DND-41 (cell line): ENCODE data around the gene TCERG1L.

Experiments
- ATAC-seq: fragments of 200-7000 bp; cut with Tn5 transposase; 3 replicates; pipeline ENCODE4 v1.9.1; 2021; ENCODE audit warnings: low read depth; ENCODE audit not compliant: insufficient read depth
- DNase-seq: peaks from one replicate; pipeline ENCODE4 v3.0.0-alpha.2; 2020
- H2AFZ ChIP-seq: 2 replicates; pipeline ENCODE4 v1.6.0; 2012; ENCODE audit warnings: low read depth, low read length
- H3K27ac ChIP-seq: 2 replicates; pipeline ENCODE4 v1.5.1; 2012; ENCODE audit warnings: low read length, inconsistent platforms
- H3K27me3 ChIP-seq: fragments of 200-600 bp; sonication (generic); 2 replicates; pipeline ENCODE4 v1.6.0; 2012; ENCODE audit warnings: low read length, mild to moderate bottlenecking, inconsistent platforms; ENCODE audit not compliant: insufficient read depth, poor library complexity
- H3K36me3 ChIP-seq: 2 replicates; pipeline ENCODE4 v1.5.1; 2012; ENCODE audit warnings: low read length, inconsistent platforms; ENCODE audit not compliant: insufficient read depth
- H3K4me1 ChIP-seq: 2 replicates; pipeline ENCODE4 v1.5.1; 2012; ENCODE audit warnings: mild to moderate bottlenecking, low read length; ENCODE audit not compliant: insufficient read depth
- H3K4me2 ChIP-seq: 2 replicates; pipeline ENCODE4 v1.6.0; 2012; ENCODE audit warnings: mild to moderate bottlenecking, moderate library complexity, low read length, inconsistent platforms; ENCODE audit not compliant: insufficient read depth
- H3K4me3 ChIP-seq, 2 experiments: fragments of 200-600 bp in 1 of 2; shearing (Covaris generic) in 1 of 2; 2 replicates each; pipeline ENCODE4 v1.5.1; 2012 to 2016; ENCODE audit warnings: inconsistent platforms in 2 of 2, low read length in 2 of 2, mild to moderate bottlenecking in 2 of 2, low read depth in 1 of 2, moderate library complexity in 1 of 2
- H3K79me2 ChIP-seq: 2 replicates; pipeline ENCODE4 v1.6.0; 2012; ENCODE audit warnings: low read length, inconsistent platforms; ENCODE audit not compliant: insufficient read depth
- H3K9ac ChIP-seq: 2 replicates; pipeline ENCODE4 v1.6.0; 2012; ENCODE audit warnings: low read depth, mild to moderate bottlenecking, inconsistent platforms, low read length, moderate library complexity
- H3K9me3 ChIP-seq: 2 replicates; pipeline ENCODE4 v1.5.1; 2012; ENCODE audit warnings: low read length, moderate library complexity, mild to moderate bottlenecking, inconsistent platforms; ENCODE audit not compliant: insufficient read depth, severe bottlenecking
- H4K20me1 ChIP-seq: 2 replicates; pipeline ENCODE4 v1.6.0; 2012; ENCODE audit warnings: low read length; ENCODE audit not compliant: insufficient read depth
- CTCF ChIP-seq: IDR thresholded peaks from 2 replicates; pipeline ENCODE4 v1.5.1; 2012; ENCODE audit warnings: borderline replicate concordance, low read length, moderate library complexity, mild to moderate bottlenecking; ENCODE audit not compliant: poor library complexity, severe bottlenecking; ENCODE audit errors: extremely low read depth
- EZH2 ChIP-seq: IDR thresholded peaks from 3 replicates; pipeline ENCODE4 v1.6.1; 2012; ENCODE audit warnings: borderline replicate concordance, low read depth, mild to moderate bottlenecking, moderate library complexity, low read length, inconsistent platforms; ENCODE audit not compliant: severe bottlenecking

The TCERG1L gene

GRCh38 chr10:131113165-131113564 is 198.4 kb downstream of the TCERG1L start:
- Histone ChIP-seq H2AFZ (no peak overlapping the region), H3K4me3 (no peak overlapping the region), H3K36me3 (no peaks in the 10 kb centered on the region), H3K27ac (no peak overlapping the region), H3K4me2 (no peak overlapping the region), H3K4me1 (no peaks in the 10 kb centered on the region), H3K9me3 (no peaks in the 10 kb centered on the region), H3K9ac (no peak overlapping the region), H3K27me3 (no peaks in the 10 kb centered on the region), H3K79me2 (no peaks in the 10 kb centered on the region), H4K20me1 (no peaks in the 10 kb centered on the region)
- ATAC-seq (no peak), DNase-seq (no peak)
- TF ChIP-seq CTCF: no peak
- TF ChIP-seq EZH2: no peak

GRCh38 chr10:131112691-131113090 is 198.8 kb downstream of the TCERG1L start:
- Histone ChIP-seq H3K4me2 (no peak overlapping the region), H3K9me3 (no peaks in the 10 kb centered on the region)
- ATAC-seq: no peak

GRCh38 chr10:131111471-131112080 is 199.9 kb downstream of the TCERG1L start:
- Histone ChIP-seq H4K20me1 (no peaks in the 10 kb centered on the region), H3K9me3 (no peaks in the 10 kb centered on the region), H3K4me2 (no peak overlapping the region), H3K4me3 (no peak overlapping the region), H2AFZ (no peak overlapping the region), H3K79me2 (no peaks in the 10 kb centered on the region), H3K36me3 (no peaks in the 10 kb centered on the region), H3K27me3 (no peaks in the 10 kb centered on the region), H3K4me1 (no peaks in the 10 kb centered on the region), H3K9ac (no peak overlapping the region), H3K27ac (no peak overlapping the region)
- ATAC-seq (no peak), DNase-seq (no peak)
- no peak for TF ChIP-seq CTCF
- no peak for TF ChIP-seq EZH2

More at GRCh38 chr10:131112691-131113090, 198.8 kb downstream of the TCERG1L start:
- TF ChIP-seq CTCF (no peak), EZH2 (no peak)
- Histone ChIP-seq H3K27ac (no peak overlapping the region), H3K27me3 (no peaks in the 10 kb centered on the region), H4K20me1 (no peaks in the 10 kb centered on the region), H3K4me1 (no peaks in the 10 kb centered on the region), H3K4me3 (no peak overlapping the region), H3K9ac (no peak overlapping the region), H2AFZ (no peak overlapping the region), H3K79me2 (no peaks in the 10 kb centered on the region), H3K36me3 (no peaks in the 10 kb centered on the region)
- DNase-seq: no peak

DNA sequence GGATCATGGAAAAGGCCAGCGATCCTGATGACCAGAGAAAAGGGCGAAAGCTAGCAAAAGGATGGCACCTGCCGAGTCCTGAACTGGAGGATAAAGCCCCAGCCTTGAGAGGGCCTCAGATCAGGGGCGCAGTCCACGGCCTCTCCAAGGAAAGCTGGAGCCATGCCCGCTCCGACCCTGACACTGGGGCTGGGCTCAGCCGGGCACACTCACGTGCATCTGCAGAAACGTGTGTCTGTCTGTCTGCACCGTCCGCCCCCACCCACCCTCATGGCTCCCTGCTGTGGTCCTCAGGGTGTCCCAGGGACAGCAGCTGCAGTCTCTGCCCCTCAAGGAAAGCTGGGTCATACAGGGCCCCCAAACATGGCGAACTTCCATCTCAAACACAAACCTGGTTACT is 200.5 kb downstream of the TCERG1L start:
- Histone ChIP-seq H3K36me3 (no peaks in the 10 kb centered on the region), H3K27me3 (no peaks in the 10 kb centered on the region), H2AFZ (no peak overlapping the region), H3K4me3 (no peak overlapping the region), H4K20me1 (no peaks in the 10 kb centered on the region), H3K4me1 (no peaks in the 10 kb centered on the region), H3K9ac (no peak overlapping the region), H3K27ac (no peak overlapping the region), H3K9me3 (no peaks in the 10 kb centered on the region), H3K4me2 (no peak overlapping the region), H3K79me2 (no peaks in the 10 kb centered on the region)
- DNase-seq: no peak
- TF ChIP-seq CTCF: no peak
- TF ChIP-seq EZH2: no peak
- ATAC-seq: no peak
